Measurements from ENCODE around the gene HLCS.
A peak's percentile ranks its signal among the peaks of the same experiment; 100 is the strongest.

Gene HLCS

DNA sequence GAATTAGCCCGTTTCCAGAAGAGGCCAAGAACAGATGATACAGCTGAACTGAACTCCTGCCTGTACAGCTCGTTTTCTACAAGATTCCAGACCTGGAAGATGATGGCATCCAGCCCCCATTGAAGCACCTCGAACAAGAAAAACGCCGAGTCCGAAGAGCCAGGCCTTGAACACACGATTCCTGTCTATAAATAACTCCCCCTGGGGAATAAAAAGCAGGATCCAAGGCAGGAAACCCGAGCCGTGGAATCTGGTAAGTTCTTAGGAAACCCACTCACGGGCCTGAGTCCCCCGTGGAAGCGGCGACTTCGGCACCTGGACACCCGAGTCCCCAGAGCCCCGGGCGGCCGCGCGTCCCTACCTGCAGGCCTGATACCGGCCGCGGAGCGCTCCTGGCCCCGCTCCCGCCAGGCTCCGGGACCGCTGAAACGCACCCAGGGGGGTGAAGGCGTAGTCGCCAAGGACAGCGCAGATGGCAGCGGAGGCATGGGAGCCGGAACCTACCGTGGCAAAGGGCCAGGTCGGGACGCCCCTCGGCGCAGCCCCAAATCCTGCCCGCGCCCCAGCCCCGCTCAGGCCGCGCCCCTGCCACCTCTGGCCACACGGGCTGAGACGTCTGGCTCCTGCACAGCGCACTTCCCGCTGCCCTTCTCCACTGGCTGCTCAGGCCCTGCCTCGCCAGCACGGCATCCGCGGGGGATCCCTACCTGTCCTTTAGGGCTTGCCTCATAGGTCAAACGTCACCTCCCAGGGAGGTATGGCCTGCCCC lies 14.0 kb upstream of the HLCS start:
- WGBS, 2 donors (ENCODE audit: extremely low coverage in 2 of 2, insufficient read length in 2 of 2, insufficient replicate concordance in 1 of 2), result no CpG with 5 or more reads among the region's 53 CpGs
- H2BK12ac ChIP-seq (ENCODE audit: low read length), result no peak overlapping the region
- no peak overlapping the region for H2BK15ac ChIP-seq (ENCODE audit: low read length)
- H3K4me3 ChIP-seq (ENCODE audit: low read length in 2 of 2), result peak overlapping the region in 1 of 2 donors; percentile 76
- DNase-seq (ENCODE audit: low spot score), result no peak
- H2AFZ ChIP-seq (ENCODE audit: low read length), result no peak overlapping the region
- H3K36me3 ChIP-seq (replicated peaks in 1 of 2; ENCODE audit: control insufficient read depth in 2 of 2, insufficient read depth in 2 of 2, low read length in 2 of 2), result no peaks in the 10 kb centered on the region
- no peak overlapping the region for H3K14ac ChIP-seq (ENCODE audit: low read length)
- H2BK5ac ChIP-seq (ENCODE audit: low read length), result no peak overlapping the region
- peaks cover 4 to 7% of the 10 kb centered on the region in 2 donors for H3K4me1 ChIP-seq (ENCODE audit: control insufficient read depth in 2 of 2, insufficient read depth in 1 of 2, low read depth in 1 of 2, low read length in 2 of 2)
- no peak overlapping the region for H3K27ac ChIP-seq (replicated peaks; ENCODE audit: low read length)
- H4K91ac ChIP-seq (ENCODE audit: low read depth, low read length, poor library complexity), result no peak overlapping the region
- peaks cover 0 to 11% (median 2%) of the 10 kb centered on the region in 3 experiments for H3K27me3 ChIP-seq (ENCODE audit: control insufficient read depth in 3 of 3, insufficient read depth in 3 of 3, low read depth in 1 of 3, low read length in 3 of 3)
- H4K8ac ChIP-seq (ENCODE audit: low read depth, low read length), result no peak overlapping the region
- H2AK5ac ChIP-seq (ENCODE audit: low read depth, low read length), result no peak overlapping the region
- peak overlapping the region; percentile 40 for H3K18ac ChIP-seq (ENCODE audit: low read length)
- peak overlapping the region; percentile 28 for H3K23ac ChIP-seq (ENCODE audit: low read depth, low read length, poor library complexity)
- H2BK120ac ChIP-seq (ENCODE audit: low read depth, low read length), result no peak overlapping the region
- H3K79me1 ChIP-seq (ENCODE audit: low read depth, low read length), result no peaks in the 10 kb centered on the region
- no peak overlapping the region for H3K4ac ChIP-seq (ENCODE audit: low read length)
- H3K9ac ChIP-seq (ENCODE audit: low read depth, low read length, poor library complexity), result peak overlapping the region; percentile 85
- H3K4me2 ChIP-seq (ENCODE audit: insufficient read depth, low read length, poor library complexity, severe bottlenecking), result peak overlapping the region; percentile 83
- H3K9me3 ChIP-seq (replicated peaks in 1 of 2; ENCODE audit: control insufficient read depth in 2 of 2, insufficient read depth in 1 of 2, low read depth in 1 of 2, low read length in 2 of 2), result no peaks in the 10 kb centered on the region

- Histone ChIP-seq H3K27ac (replicated peaks; ENCODE audit: low read length) (no peak overlapping the region), H3K4me3 (ENCODE audit: low read length in 2 of 2) (no peak overlapping the region), H3K9ac (ENCODE audit: low read depth, low read length, poor library complexity) (no peak overlapping the region), H3K9me3 (replicated peaks in 1 of 2; ENCODE audit: control insufficient read depth in 2 of 2, insufficient read depth in 1 of 2, low read depth in 1 of 2, low read length in 2 of 2) (no peaks in the 10 kb centered on the region), H4K91ac (ENCODE audit: low read depth, low read length, poor library complexity) (no peak overlapping the region), H3K23ac (ENCODE audit: low read depth, low read length, poor library complexity) (no peak overlapping the region), H3K79me1 (ENCODE audit: low read depth, low read length) (no peaks in the 10 kb centered on the region), H3K27me3 (ENCODE audit: control insufficient read depth in 3 of 3, insufficient read depth in 3 of 3, low read depth in 1 of 3, low read length in 3 of 3) (peaks cover 0 to 11% (median 2%) of the 10 kb centered on the region in 3 experiments), H2AK5ac (ENCODE audit: low read depth, low read length) (no peak overlapping the region), H3K4me2 (ENCODE audit: insufficient read depth, low read length, poor library complexity, severe bottlenecking) (no peak overlapping the region), H3K14ac (ENCODE audit: low read length) (no peak overlapping the region), H2BK120ac (ENCODE audit: low read depth, low read length) (no peak overlapping the region), H2AFZ (ENCODE audit: low read length) (peak overlapping the region; percentile 80), H3K4me1 (ENCODE audit: control insufficient read depth in 2 of 2, insufficient read depth in 1 of 2, low read depth in 1 of 2, low read length in 2 of 2) (peaks cover 4 to 7% of the 10 kb centered on the region in 2 donors), H4K8ac (ENCODE audit: low read depth, low read length) (no peak overlapping the region), H2BK15ac (ENCODE audit: low read length) (no peak overlapping the region), H3K36me3 (replicated peaks in 1 of 2; ENCODE audit: control insufficient read depth in 2 of 2, insufficient read depth in 2 of 2, low read length in 2 of 2) (no peaks in the 10 kb centered on the region), H3K4ac (ENCODE audit: low read length) (no peak overlapping the region), H2BK12ac (ENCODE audit: low read length) (no peak overlapping the region), H3K18ac (ENCODE audit: low read length) (no peak overlapping the region), H2BK5ac (ENCODE audit: low read length) (no peak overlapping the region)
- WGBS, 2 donors (ENCODE audit: extremely low coverage in 2 of 2, insufficient read length in 2 of 2, insufficient replicate concordance in 1 of 2), result no CpG with 5 or more reads among the region's 8 CpGs
- DNase-seq (ENCODE audit: low spot score), result peak; percentile 60
Measured at GRCh38 chr21:36976882-36977651, 10.6 kb upstream of the HLCS start.

DNA sequence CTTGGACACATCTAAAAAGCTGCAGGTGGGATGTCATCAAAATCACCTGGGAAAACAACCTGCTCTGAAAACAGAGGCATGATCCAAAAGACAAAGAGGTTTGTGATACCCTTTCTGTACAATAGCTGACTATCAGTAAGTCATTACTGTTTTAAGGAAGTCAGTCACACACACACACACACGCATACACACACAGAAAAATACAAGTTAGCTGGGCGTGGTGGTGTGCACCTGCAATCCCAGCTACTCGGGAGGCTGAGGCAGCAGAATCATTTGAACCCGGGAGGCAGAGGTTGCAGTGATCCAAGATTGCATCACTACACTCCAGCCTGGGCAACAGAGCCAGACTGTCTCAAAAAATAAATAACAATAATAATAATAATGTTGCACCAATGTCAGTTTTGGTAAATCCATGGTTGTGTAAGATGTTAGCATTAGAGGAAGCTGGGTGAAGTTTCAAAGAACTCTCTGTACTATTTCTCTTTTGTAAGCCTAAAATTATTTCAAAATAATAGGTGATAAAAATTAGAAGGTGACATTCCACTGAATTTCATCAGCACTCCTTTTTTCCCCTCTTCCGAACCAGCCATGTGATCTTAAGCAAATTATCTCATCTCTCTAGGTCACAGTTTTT lies 9.9 kb upstream of the HLCS start:
- H3K27me3 ChIP-seq (ENCODE audit: control insufficient read depth in 3 of 3, insufficient read depth in 3 of 3, low read depth in 1 of 3, low read length in 3 of 3), result peaks cover 0 to 11% (median 2%) of the 10 kb centered on the region in 3 experiments
- H3K27ac ChIP-seq (replicated peaks; ENCODE audit: low read length), result no peak overlapping the region
- H3K23ac ChIP-seq (ENCODE audit: low read depth, low read length, poor library complexity), result no peak overlapping the region
- H3K9ac ChIP-seq (ENCODE audit: low read depth, low read length, poor library complexity), result no peak overlapping the region
- H3K79me1 ChIP-seq (ENCODE audit: low read depth, low read length), result no peaks in the 10 kb centered on the region
- H3K4me2 ChIP-seq (ENCODE audit: insufficient read depth, low read length, poor library complexity, severe bottlenecking), result no peak overlapping the region
- no peak overlapping the region for H4K91ac ChIP-seq (ENCODE audit: low read depth, low read length, poor library complexity)
- H3K18ac ChIP-seq (ENCODE audit: low read length), result no peak overlapping the region
- no CpG with 5 or more reads among the region's 5 CpGs for WGBS, 2 donors (ENCODE audit: extremely low coverage in 2 of 2, insufficient read length in 2 of 2, insufficient replicate concordance in 1 of 2)
- no peaks in the 10 kb centered on the region for H3K36me3 ChIP-seq (replicated peaks in 1 of 2; ENCODE audit: control insufficient read depth in 2 of 2, insufficient read depth in 2 of 2, low read length in 2 of 2)
- no peak overlapping the region for H3K4ac ChIP-seq (ENCODE audit: low read length)
- no peak overlapping the region for H2BK5ac ChIP-seq (ENCODE audit: low read length)
- H3K4me1 ChIP-seq (ENCODE audit: control insufficient read depth in 2 of 2, insufficient read depth in 1 of 2, low read depth in 1 of 2, low read length in 2 of 2), result peaks cover 4 to 7% of the 10 kb centered on the region in 2 donors
- no peak for DNase-seq (ENCODE audit: low spot score)
- no peak overlapping the region for H3K4me3 ChIP-seq (ENCODE audit: low read length in 2 of 2)
- no peak overlapping the region for H2BK120ac ChIP-seq (ENCODE audit: low read depth, low read length)
- no peak overlapping the region for H4K8ac ChIP-seq (ENCODE audit: low read depth, low read length)
- H2BK15ac ChIP-seq (ENCODE audit: low read length), result no peak overlapping the region
- no peak overlapping the region for H3K14ac ChIP-seq (ENCODE audit: low read length)
- no peaks in the 10 kb centered on the region for H3K9me3 ChIP-seq (replicated peaks in 1 of 2; ENCODE audit: control insufficient read depth in 2 of 2, insufficient read depth in 1 of 2, low read depth in 1 of 2, low read length in 2 of 2)
- H2AK5ac ChIP-seq (ENCODE audit: low read depth, low read length), result no peak overlapping the region
- H2BK12ac ChIP-seq (ENCODE audit: low read length), result no peak overlapping the region
- no peak overlapping the region for H2AFZ ChIP-seq (ENCODE audit: low read length)

DNA sequence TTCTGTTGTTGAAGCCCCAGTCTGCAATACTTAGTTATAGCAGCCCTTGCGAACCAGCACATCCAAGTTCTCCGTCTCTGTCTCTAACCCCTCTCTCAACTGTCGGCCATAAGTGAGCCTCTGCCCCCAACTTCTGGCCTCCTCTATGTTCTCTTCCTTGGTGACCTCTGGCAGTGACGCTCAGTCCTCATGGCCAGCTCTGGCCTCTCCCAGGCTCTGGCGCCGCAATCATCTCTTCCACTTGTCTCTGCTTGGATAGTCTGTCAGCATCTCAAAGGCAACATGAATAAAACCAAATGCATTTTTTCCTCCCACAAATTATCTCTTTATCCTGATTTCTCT lies 8.4 kb upstream of the HLCS start:
- Histone ChIP-seq H3K14ac (ENCODE audit: low read length) (no peak overlapping the region), H2BK5ac (ENCODE audit: low read length) (no peak overlapping the region), H3K23ac (ENCODE audit: low read depth, low read length, poor library complexity) (no peak overlapping the region), H3K27me3 (ENCODE audit: control insufficient read depth in 3 of 3, insufficient read depth in 3 of 3, low read depth in 1 of 3, low read length in 3 of 3) (no peaks in the 10 kb centered on the region), H2BK12ac (ENCODE audit: low read length) (no peak overlapping the region), H4K91ac (ENCODE audit: low read depth, low read length, poor library complexity) (no peak overlapping the region), H3K27ac (replicated peaks; ENCODE audit: low read length) (no peak overlapping the region), H2BK120ac (ENCODE audit: low read depth, low read length) (no peak overlapping the region), H3K9ac (ENCODE audit: low read depth, low read length, poor library complexity) (no peak overlapping the region), H3K9me3 (replicated peaks in 1 of 2; ENCODE audit: control insufficient read depth in 2 of 2, insufficient read depth in 1 of 2, low read depth in 1 of 2, low read length in 2 of 2) (peaks cover 0 to 2% of the 10 kb centered on the region in 2 donors), H2BK15ac (ENCODE audit: low read length) (no peak overlapping the region), H2AFZ (ENCODE audit: low read length) (no peak overlapping the region), H3K36me3 (replicated peaks in 1 of 2; ENCODE audit: control insufficient read depth in 2 of 2, insufficient read depth in 2 of 2, low read length in 2 of 2) (peaks cover 0 to 2% of the 10 kb centered on the region in 2 donors), H3K4me3 (ENCODE audit: low read length in 2 of 2) (no peak overlapping the region), H3K4ac (ENCODE audit: low read length) (no peak overlapping the region), H3K18ac (ENCODE audit: low read length) (no peak overlapping the region), H4K8ac (ENCODE audit: low read depth, low read length) (no peak overlapping the region), H2AK5ac (ENCODE audit: low read depth, low read length) (no peak overlapping the region), H3K4me2 (ENCODE audit: insufficient read depth, low read length, poor library complexity, severe bottlenecking) (no peak overlapping the region), H3K79me1 (ENCODE audit: low read depth, low read length) (peaks cover 2% of the 10 kb centered on the region), H3K4me1 (ENCODE audit: control insufficient read depth in 2 of 2, insufficient read depth in 1 of 2, low read depth in 1 of 2, low read length in 2 of 2) (peaks cover 1 to 7% of the 10 kb centered on the region in 2 donors)
- WGBS, 2 donors (ENCODE audit: extremely low coverage in 2 of 2, insufficient read length in 2 of 2, insufficient replicate concordance in 1 of 2), result no CpG with 5 or more reads among the region's 6 CpGs
- no peak for DNase-seq (ENCODE audit: low spot score)

Data from neuronal stem cell (in vitro differentiated cells).